B cell (primary cell): ENCODE measurements around the gene DLG2.

Experiments
- CTCF ChIP-seq: fragments of 200-600 bp; IDR thresholded peaks from one replicate; pipeline ENCODE4 v1.8.0; 2022; ENCODE audit warnings: antibody characterized with exemption, mild to moderate bottlenecking
- EZH2 ChIP-seq: IDR thresholded peaks from 2 replicates; pipeline ENCODE4 v1.6.1; 2012; ENCODE audit warnings: borderline replicate concordance, low read depth, mild to moderate bottlenecking, moderate library complexity, low read length; ENCODE audit not compliant: insufficient read depth, poor library complexity, severe bottlenecking

- no peak for TF ChIP-seq CTCF
- no peak for TF ChIP-seq EZH2
Measured at GRCh38 chr11:84993386-84993785, 633.8 kb downstream of the DLG2 start.
